ENCODE data around the gene AFTPH.

The AFTPH gene

DNA sequence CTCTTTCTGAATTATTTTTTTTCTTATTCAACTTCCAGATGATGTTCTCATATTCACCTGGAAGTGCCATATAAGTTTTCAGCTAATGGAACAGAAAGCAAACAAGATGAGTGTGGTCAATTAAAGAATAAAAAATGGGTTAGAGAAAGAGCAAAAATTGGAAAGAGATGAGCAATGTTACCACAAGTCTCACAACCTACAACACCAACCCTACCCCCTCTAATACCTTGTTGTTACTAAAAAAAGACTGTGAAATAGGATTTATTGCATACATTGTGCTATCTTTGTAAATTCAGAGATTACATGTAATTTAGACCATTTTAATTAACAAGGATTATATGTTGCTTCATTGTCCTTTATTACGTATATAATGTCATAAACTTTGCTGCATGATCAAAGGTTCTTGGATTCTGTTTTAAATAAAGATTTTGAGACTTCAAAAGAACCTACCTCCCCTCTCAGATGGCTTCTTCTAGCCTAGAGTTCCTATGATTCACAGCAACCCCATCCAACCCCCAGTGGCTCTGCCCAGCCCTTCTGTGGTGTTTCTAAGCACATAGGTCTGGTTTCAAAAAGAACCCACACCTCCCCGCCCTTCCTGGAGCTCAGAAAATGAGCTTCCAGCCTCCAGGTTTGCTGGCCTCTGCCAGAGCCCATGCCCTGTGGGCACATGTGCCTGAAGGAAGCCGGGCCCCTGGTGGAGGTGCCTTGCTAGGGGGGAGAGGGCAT lies 45.5 kb upstream of the AFTPH start:
- DNase-seq: no peak
- Histone ChIP-seq H3K4me3 (no peak overlapping the region), H3K27ac (no peak overlapping the region), H3K36me3 (no peaks in the 10 kb centered on the region), H3K27me3 (no peaks in the 10 kb centered on the region), H3K9me3 (no peaks in the 10 kb centered on the region), H3K4me1 (no peaks in the 10 kb centered on the region)
- intact Hi-C loops (cut with DNase I; ENCODE audit: low total_unique reads): no loop called here
- no peak for TF ChIP-seq CTCF (IDR thresholded peaks at IDR 0.05)

DNA sequence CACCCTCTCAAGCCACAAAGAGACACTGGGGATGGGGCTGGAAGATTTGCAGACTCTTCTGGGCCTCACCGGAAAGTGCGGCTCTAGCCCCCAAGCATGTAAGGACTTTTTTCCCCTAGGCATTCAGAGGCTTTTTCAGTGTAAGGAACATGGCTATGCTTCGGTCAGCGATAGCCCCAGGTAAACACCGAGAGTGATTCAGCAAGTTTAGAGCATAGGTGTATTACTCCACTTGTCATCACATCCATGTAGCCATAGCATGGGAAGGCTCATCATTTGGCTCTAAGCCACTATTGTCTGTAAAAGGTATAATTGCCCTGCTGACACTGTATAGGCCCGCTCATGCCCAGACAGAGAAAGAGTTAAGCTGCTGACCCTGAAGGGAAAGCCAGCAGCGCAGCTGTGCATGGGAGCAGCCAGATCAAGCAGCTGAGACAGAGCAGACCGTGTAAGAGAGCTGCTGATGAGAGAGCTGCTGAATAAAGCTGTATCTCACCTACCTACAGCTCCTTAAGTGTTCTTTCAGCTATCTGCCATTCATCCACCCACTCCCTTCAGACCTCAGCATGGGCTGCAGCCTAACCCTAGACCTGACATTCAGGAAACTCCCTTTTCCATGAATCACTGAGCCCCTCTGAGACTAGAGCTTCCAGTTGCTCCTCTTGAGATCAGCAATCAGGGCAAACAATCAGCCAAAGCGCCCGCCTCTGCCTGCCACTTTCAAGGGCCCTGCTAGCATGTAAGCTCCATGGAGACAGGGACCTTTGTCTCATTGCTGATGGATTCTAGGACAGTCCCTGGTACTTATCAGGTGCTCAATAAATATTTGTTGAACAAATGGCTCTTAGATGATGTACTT lies 44.6 kb upstream of the AFTPH start:
- H3K27ac ChIP-seq: no peak overlapping the region
- H3K9me3 ChIP-seq: no peaks in the 10 kb centered on the region
- H3K4me3 ChIP-seq: no peak overlapping the region
- intact Hi-C loops (cut with DNase I; ENCODE audit: low total_unique reads): loop anchor here (10.0 kb wide), 1 partner anchor 435 kb away; no protein-coding TSS in a partner anchor
- H3K36me3 ChIP-seq: no peaks in the 10 kb centered on the region
- no peaks in the 10 kb centered on the region for H3K4me1 ChIP-seq
- H3K27me3 ChIP-seq: no peaks in the 10 kb centered on the region
- DNase-seq: no peak
- no peak for TF ChIP-seq CTCF (IDR thresholded peaks at IDR 0.05)

- TF ChIP-seq CTCF (IDR thresholded peaks at IDR 0.05): no peak
- no peak overlapping the region for H3K27ac ChIP-seq
- H3K4me1 ChIP-seq: no peaks in the 10 kb centered on the region
- no peak for DNase-seq
- intact Hi-C loops (cut with DNase I; ENCODE audit: low total_unique reads): loop anchor here (10.0 kb wide), 1 partner anchor 437 kb away; no protein-coding TSS in a partner anchor
- no peak overlapping the region for H3K4me3 ChIP-seq
- no peaks in the 10 kb centered on the region for H3K9me3 ChIP-seq
- H3K27me3 ChIP-seq: no peaks in the 10 kb centered on the region
- no peaks in the 10 kb centered on the region for H3K36me3 ChIP-seq
Measured at GRCh38 chr2:64481665-64482064, 42.5 kb upstream of the AFTPH start.

GRCh38 chr2:64482243-64482642 lies 41.9 kb upstream of the AFTPH start:
- H3K27me3 ChIP-seq: no peaks in the 10 kb centered on the region
- no peak for DNase-seq
- no peaks in the 10 kb centered on the region for H3K36me3 ChIP-seq
- TF ChIP-seq CTCF (IDR thresholded peaks at IDR 0.05): no peak
- intact Hi-C loops (cut with DNase I; ENCODE audit: low total_unique reads): loop anchor here (10.0 kb wide), 1 partner anchor 437 kb away; no protein-coding TSS in a partner anchor
- no peak overlapping the region for H3K4me3 ChIP-seq
- H3K27ac ChIP-seq: no peak overlapping the region
- no peaks in the 10 kb centered on the region for H3K9me3 ChIP-seq
- H3K4me1 ChIP-seq: no peaks in the 10 kb centered on the region

DNA sequence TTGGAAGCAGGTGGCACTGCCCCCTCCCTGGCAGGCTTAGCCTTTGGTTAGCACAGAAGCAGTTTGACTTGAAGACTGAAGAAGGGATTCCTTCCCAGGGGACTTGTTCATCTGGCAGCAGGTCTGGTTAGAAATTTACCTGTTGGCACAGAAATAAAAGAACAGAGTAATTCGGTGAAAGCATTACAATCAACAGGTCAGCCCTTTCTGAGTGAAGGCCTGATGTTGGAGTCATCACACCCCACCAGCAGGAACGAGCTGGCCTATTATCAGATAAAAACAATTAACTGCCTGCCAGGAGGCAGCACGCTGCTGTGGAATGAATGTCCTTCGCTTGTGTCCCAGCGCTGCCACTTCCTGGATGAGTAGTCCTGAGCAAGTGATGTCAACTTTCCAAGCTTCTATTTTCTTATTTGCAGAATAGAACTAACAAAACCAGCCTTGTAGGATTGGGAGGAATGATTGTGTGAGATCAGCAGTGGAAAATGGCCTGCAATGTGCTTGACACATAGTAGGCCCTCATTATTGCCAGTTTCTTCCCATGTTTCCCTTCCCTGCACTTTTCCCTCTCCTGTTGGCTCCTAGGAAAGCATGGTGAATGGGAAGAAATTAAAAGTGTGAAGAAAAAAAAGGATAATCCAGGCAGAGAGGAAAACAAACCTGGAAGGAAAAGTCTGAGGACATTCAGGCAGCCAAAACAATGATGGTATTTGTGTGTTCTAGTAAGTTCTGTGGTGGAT lies 41.2 kb upstream of the AFTPH start:
- no peak overlapping the region for H3K4me3 ChIP-seq
- intact Hi-C loops (cut with DNase I; ENCODE audit: low total_unique reads): loop anchor here (10.0 kb wide), 1 partner anchor 438 kb away; no protein-coding TSS in a partner anchor
- no peaks in the 10 kb centered on the region for H3K27me3 ChIP-seq
- no peaks in the 10 kb centered on the region for H3K36me3 ChIP-seq
- no peaks in the 10 kb centered on the region for H3K4me1 ChIP-seq
- no peak for DNase-seq
- H3K27ac ChIP-seq: no peak overlapping the region
- H3K9me3 ChIP-seq: no peaks in the 10 kb centered on the region
- no peak for TF ChIP-seq CTCF (IDR thresholded peaks at IDR 0.05)

All from tibial artery (tissue), 4 donors.